ENCODE results near the gene MTERF4.

MTERF4 gene

GRCh38 chr2:241049739-241050623 is 52.1 kb downstream of the MTERF4 start:
- Histone ChIP-seq H3K27me3 (ENCODE audit: control insufficient read depth in 1 of 2, insufficient read depth in 2 of 2, low read length in 2 of 2) (no peaks in the 10 kb centered on the region), H3K36me3 (ENCODE audit: control insufficient read depth in 1 of 2, insufficient read depth in 2 of 2, low read length in 2 of 2) (no peaks in the 10 kb centered on the region), H3K27ac (ENCODE audit: low read depth, low read length) (no peak overlapping the region), H3K4me3 (ENCODE audit: low read depth in 1 of 2, low read length in 2 of 2) (no peak overlapping the region), H3K4me1 (ENCODE audit: control insufficient read depth in 1 of 2, insufficient read depth in 2 of 2, low read length in 2 of 2) (no peaks in the 10 kb centered on the region), H3K9me3 (ENCODE audit: control insufficient read depth in 1 of 2, low read length in 2 of 2) (no peaks in the 10 kb centered on the region), H3K9ac (ENCODE audit: low read depth in 1 of 2, low read length in 2 of 2) (no peak overlapping the region)

GRCh38 chr2:241048949-241049343 is 53.1 kb downstream of the MTERF4 start:
- Histone ChIP-seq H3K4me1 (ENCODE audit: control insufficient read depth in 1 of 2, insufficient read depth in 2 of 2, low read length in 2 of 2) (no peaks in the 10 kb centered on the region), H3K36me3 (ENCODE audit: control insufficient read depth in 1 of 2, insufficient read depth in 2 of 2, low read length in 2 of 2) (no peaks in the 10 kb centered on the region), H3K27ac (ENCODE audit: low read depth, low read length) (no peak overlapping the region), H3K4me3 (ENCODE audit: low read depth in 1 of 2, low read length in 2 of 2) (no peak overlapping the region), H3K9ac (ENCODE audit: low read depth in 1 of 2, low read length in 2 of 2) (no peak overlapping the region), H3K9me3 (ENCODE audit: control insufficient read depth in 1 of 2, low read length in 2 of 2) (no peaks in the 10 kb centered on the region), H3K27me3 (ENCODE audit: control insufficient read depth in 1 of 2, insufficient read depth in 2 of 2, low read length in 2 of 2) (no peaks in the 10 kb centered on the region)

GRCh38 chr2:241048149-241048948 is 53.7 kb downstream of the MTERF4 start:
- Histone ChIP-seq H3K4me3 (ENCODE audit: low read depth in 1 of 2, low read length in 2 of 2) (no peak overlapping the region), H3K27me3 (ENCODE audit: control insufficient read depth in 1 of 2, insufficient read depth in 2 of 2, low read length in 2 of 2) (no peaks in the 10 kb centered on the region), H3K4me1 (ENCODE audit: control insufficient read depth in 1 of 2, insufficient read depth in 2 of 2, low read length in 2 of 2) (no peaks in the 10 kb centered on the region), H3K9me3 (ENCODE audit: control insufficient read depth in 1 of 2, low read length in 2 of 2) (no peaks in the 10 kb centered on the region), H3K27ac (ENCODE audit: low read depth, low read length) (no peak overlapping the region), H3K9ac (ENCODE audit: low read depth in 1 of 2, low read length in 2 of 2) (no peak overlapping the region), H3K36me3 (ENCODE audit: control insufficient read depth in 1 of 2, insufficient read depth in 2 of 2, low read length in 2 of 2) (no peaks in the 10 kb centered on the region)

GRCh38 chr2:241047253-241048010 is 54.7 kb downstream of the MTERF4 start:
- Histone ChIP-seq H3K4me3 (ENCODE audit: low read depth in 1 of 2, low read length in 2 of 2) (no peak overlapping the region), H3K9me3 (ENCODE audit: control insufficient read depth in 1 of 2, low read length in 2 of 2) (no peaks in the 10 kb centered on the region), H3K9ac (ENCODE audit: low read depth in 1 of 2, low read length in 2 of 2) (no peak overlapping the region), H3K4me1 (ENCODE audit: control insufficient read depth in 1 of 2, insufficient read depth in 2 of 2, low read length in 2 of 2) (no peaks in the 10 kb centered on the region), H3K27ac (ENCODE audit: low read depth, low read length) (no peak overlapping the region), H3K27me3 (ENCODE audit: control insufficient read depth in 1 of 2, insufficient read depth in 2 of 2, low read length in 2 of 2) (no peaks in the 10 kb centered on the region), H3K36me3 (ENCODE audit: control insufficient read depth in 1 of 2, insufficient read depth in 2 of 2, low read length in 2 of 2) (no peaks in the 10 kb centered on the region)
